Keratinocyte (primary cell): ENCODE results near the gene TSPAN10.

Source experiments
- EZH2 ChIP-seq: IDR thresholded peaks from one replicate; pipeline ENCODE4 v1.6.1; 2012; ENCODE audit warnings: inconsistent platforms, mild to moderate bottlenecking, low read length, moderate library complexity
- TF ChIP-seq, protein P1 (sequence below), 3 experiments: IDR thresholded peaks in 1 of 3; conservative IDR thresholded peaks in 1 of 3; optimal IDR thresholded peaks in 1 of 3; 2 replicates in 2 of 3; 3 replicates in 1 of 3; pipeline versions ENCODE3 to v1.5.1; 2011; ENCODE audit warnings: low read length in 3 of 3, mild to moderate bottlenecking in 3 of 3, moderate library complexity in 2 of 3, control low read depth in 1 of 3, inconsistent platforms in 1 of 3; ENCODE audit not compliant: insufficient read depth in 2 of 3; ENCODE audit errors: extremely low read depth in 1 of 3

DNA sequence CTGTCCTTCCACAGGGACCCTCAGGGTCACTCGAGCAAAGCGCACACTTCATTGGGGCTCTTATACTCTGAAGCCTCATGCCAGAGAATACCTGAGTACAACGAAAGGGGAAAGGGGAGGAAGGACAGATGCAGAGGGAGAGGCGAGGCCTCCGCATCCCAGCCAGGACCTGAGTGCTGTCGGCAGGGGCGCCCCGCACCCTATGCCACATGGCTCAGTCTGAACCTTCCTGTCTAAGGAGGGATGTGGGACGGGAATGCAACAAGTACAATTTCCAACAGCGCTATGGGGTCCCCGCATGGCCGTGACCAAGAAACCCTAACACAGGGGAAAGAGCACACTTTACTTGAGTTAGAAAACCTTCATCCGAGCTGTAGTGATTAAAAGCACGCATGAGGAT lies 45.0 kb upstream of the TSPAN10 start:
- TF ChIP-seq, protein P1, sequence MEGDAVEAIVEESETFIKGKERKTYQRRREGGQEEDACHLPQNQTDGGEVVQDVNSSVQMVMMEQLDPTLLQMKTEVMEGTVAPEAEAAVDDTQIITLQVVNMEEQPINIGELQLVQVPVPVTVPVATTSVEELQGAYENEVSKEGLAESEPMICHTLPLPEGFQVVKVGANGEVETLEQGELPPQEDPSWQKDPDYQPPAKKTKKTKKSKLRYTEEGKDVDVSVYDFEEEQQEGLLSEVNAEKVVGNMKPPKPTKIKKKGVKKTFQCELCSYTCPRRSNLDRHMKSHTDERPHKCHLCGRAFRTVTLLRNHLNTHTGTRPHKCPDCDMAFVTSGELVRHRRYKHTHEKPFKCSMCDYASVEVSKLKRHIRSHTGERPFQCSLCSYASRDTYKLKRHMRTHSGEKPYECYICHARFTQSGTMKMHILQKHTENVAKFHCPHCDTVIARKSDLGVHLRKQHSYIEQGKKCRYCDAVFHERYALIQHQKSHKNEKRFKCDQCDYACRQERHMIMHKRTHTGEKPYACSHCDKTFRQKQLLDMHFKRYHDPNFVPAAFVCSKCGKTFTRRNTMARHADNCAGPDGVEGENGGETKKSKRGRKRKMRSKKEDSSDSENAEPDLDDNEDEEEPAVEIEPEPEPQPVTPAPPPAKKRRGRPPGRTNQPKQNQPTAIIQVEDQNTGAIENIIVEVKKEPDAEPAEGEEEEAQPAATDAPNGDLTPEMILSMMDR (optimal IDR thresholded peaks at IDR 0.05 in 1 of 3, IDR thresholded peaks at IDR 0.05 in 1 of 3, conservative IDR thresholded peaks at IDR 0.05 in 1 of 3; ENCODE audit: extremely low read depth in 1 of 3, insufficient read depth in 2 of 3, low read length in 3 of 3): no peak
- TF ChIP-seq EZH2: no peak
